GM23338 (cell line): ENCODE measurements around the gene PADI6.

Source experiments
- EZH2 ChIP-seq: fragments of 200-600 bp; sonication (generic); IDR thresholded peaks from one replicate; pipeline ENCODE4 v1.8.0; 2017; ENCODE audit warnings: antibody characterized with exemption, mild to moderate bottlenecking, low read depth; ENCODE audit not compliant: unreplicated experiment
- EZH2phosphoT487 ChIP-seq: fragments of 200-600 bp; sonication (generic); IDR thresholded peaks from one replicate; pipeline ENCODE4 v1.8.1; 2018; ENCODE audit warnings: antibody characterized with exemption; ENCODE audit not compliant: unreplicated experiment

DNA sequence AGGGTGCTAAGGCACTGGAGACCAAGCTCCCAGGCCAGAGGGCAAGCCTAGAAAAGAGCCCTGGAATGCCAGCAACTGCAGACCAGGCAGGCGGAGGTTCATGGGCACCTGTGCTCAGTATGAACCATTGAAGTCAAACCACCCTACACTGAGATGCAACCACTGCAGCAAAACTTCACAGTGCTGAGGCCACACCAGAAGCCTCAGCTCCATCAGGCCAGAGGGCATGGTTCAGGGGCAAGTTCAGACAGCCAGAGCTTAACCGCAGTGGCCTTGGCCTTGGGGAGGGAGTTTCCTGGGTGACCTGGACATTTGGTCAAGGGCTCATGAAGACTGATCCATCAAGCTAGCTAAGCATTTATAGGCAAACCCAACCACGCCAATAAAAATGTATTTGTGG lies 60.4 kb downstream of the PADI6 start:
- TF ChIP-seq EZH2phosphoT487 = no peak
- no peak for TF ChIP-seq EZH2
